ENCODE measurements around the gene ZNF157. TPM values are rescaled to one million over a fixed set of nuclear protein-coding genes. Genes with fewer than 3 reads are reported as not detected.
"Not testable (repeated sequence)": the region's sequence is repeated elsewhere in the genome, so short reads cannot be mapped to it uniquely, and the experiment has no call there.

The ZNF157 gene
- total RNA-seq, 2 experiments from 2014 or later: 0.50 to 0.53 TPM

DNA sequence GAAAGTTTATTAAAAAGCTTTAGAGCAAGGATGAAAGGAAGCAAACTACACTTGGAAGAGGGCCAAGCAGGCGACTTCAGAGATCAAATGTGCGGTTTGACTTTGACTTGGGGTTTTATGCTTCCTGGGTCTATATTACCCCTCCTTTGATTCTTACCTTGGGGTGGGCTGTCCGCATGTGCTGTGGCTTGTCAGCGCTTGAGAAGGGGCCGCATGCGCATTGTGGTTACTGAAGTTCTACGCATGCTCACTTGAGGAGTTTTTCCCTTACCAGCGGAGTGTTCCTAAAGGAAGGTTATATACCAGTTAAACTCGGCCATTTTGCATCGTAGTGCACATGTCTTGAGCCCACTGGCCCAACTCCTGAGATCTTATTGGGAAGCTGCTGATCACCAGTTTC is 9.9 kb downstream of the ZNF157 start:
- H3K27ac Mint-ChIP-seq: peak overlapping the region; percentile 64
- H3K9me3 Mint-ChIP-seq: no peaks in the 10 kb centered on the region
- no peaks in the 10 kb centered on the region for H3K36me3 Mint-ChIP-seq
- POLR2A ChIA-PET: no interaction called here
- H3K4me1 Mint-ChIP-seq (ENCODE audit: low read depth): peaks cover 7% of the 10 kb centered on the region
- DNase-seq: peak; percentile 66
- H3K27me3 Mint-ChIP-seq: no peaks in the 10 kb centered on the region
- CTCF ChIA-PET: interaction anchor here (0.7 kb wide), 1 partner anchor 349 kb away, joined by 3 read pairs; no protein-coding TSS in a partner anchor
- peak overlapping the region; percentile 57 for H3K4me3 Mint-ChIP-seq
- intact Hi-C loops (cut with micrococcal nuclease): loop anchor here (2.0 to 10.0 kb wide), 5 partner anchors 13 to 163 kb away; partner anchors contain the start of gene ZNF41

DNA sequence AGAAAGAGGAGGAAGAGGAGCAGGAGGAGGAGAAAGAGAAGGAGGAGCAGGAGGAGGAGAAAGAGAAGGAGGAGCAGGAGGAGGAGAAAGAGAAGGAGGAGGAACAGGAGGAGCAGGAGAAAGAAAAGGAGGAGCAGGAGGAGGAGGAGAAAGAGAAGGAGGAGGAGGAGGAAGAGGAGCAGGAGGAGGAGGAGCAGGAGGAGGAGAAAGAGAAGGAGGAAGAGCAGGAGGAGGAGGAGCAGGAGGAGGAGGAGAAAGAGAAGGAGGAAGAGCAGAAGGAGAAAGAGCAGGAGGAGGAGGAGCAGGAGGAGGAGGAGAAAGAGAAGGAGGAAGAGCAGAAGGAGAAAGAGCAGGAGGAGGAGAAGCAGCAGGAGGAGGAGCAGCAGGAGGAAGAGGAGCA is 10.5 kb downstream of the ZNF157 start:
- peak overlapping the region; percentile 12 for H3K4me3 Mint-ChIP-seq
- H3K4me1 Mint-ChIP-seq (ENCODE audit: low read depth); H3K36me3 Mint-ChIP-seq; H3K27me3 Mint-ChIP-seq; H3K27ac Mint-ChIP-seq; H3K9me3 Mint-ChIP-seq; POLR2A ChIA-PET; DNase-seq: not testable (repeated sequence)
- intact Hi-C loops (cut with micrococcal nuclease): loop anchor here (2.0 to 10.0 kb wide), 5 partner anchors 14 to 164 kb away; partner anchors contain the start of gene ZNF41
- CTCF ChIA-PET: interaction anchor here (0.7 kb wide), 1 partner anchor 350 kb away, joined by 3 read pairs; no protein-coding TSS in a partner anchor

DNA sequence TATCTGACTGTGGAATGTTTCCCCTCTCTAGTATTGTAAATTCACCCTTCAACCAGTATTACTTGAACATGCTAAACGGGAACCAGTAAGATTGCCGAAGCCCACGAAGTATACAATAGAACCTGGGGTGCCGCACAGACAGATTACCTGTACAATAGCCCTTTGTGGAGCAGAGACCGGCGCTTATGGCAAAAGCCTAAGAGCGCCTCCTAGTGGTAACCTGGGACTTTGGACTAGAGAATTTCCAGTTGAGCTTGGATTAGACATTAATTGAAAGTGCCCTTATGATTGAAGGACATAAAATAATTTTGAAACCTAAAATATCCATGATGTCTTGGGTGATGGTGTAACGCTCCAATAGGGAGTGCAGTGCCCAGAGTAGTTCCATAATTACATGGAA is 14.1 kb downstream of the ZNF157 start:
- CTCF ChIA-PET: interaction anchor here (0.6 to 3.2 kb wide), 23 partner anchors 9 to 503 kb away, joined by 3 to 23 read pairs (median 4); partner anchors contain the start of gene USP11
- Mint-ChIP-seq H3K4me1 (ENCODE audit: low read depth) (peaks cover 7% of the 10 kb centered on the region), H3K4me3 (no peak overlapping the region), H3K36me3 (no peaks in the 10 kb centered on the region), H3K27ac (no peak overlapping the region), H3K9me3 (no peaks in the 10 kb centered on the region), H3K27me3 (no peaks in the 10 kb centered on the region)
- peak; percentile 73 for DNase-seq
- POLR2A ChIA-PET: interaction anchor here (1.1 to 1.4 kb wide), 2 partner anchors 11 to 188 kb away, joined by 4 read pairs; no protein-coding TSS in a partner anchor
- intact Hi-C loops (cut with micrococcal nuclease): loop anchor here (1.0 to 10.0 kb wide), 4 partner anchors 70 to 191 kb away; partner anchors contain the start of genes UBA1 and ZNF41

GRCh38 chrX:47390780-47391179 is 20.4 kb downstream of the ZNF157 start:
- intact Hi-C loops (cut with micrococcal nuclease): no loop called here
- Mint-ChIP-seq H3K27me3 (no peaks in the 10 kb centered on the region), H3K4me1 (ENCODE audit: low read depth) (peaks cover 14% of the 10 kb centered on the region), H3K4me3 (no peak overlapping the region), H3K9me3 (no peaks in the 10 kb centered on the region), H3K27ac (no peak overlapping the region), H3K36me3 (no peaks in the 10 kb centered on the region)
- ChIA-PET CTCF (no interaction called here), POLR2A (no interaction called here)
- no peak for DNase-seq

- no peak for DNase-seq
- no peaks in the 10 kb centered on the region for H3K27me3 Mint-ChIP-seq
- no peak overlapping the region for H3K27ac Mint-ChIP-seq
- CTCF ChIA-PET: no interaction called here
- no peaks in the 10 kb centered on the region for H3K4me1 Mint-ChIP-seq (ENCODE audit: low read depth)
- intact Hi-C loops (cut with micrococcal nuclease): no loop called here
- peaks cover 35% of the 10 kb centered on the region for H3K9me3 Mint-ChIP-seq
- no peak overlapping the region for H3K4me3 Mint-ChIP-seq
- POLR2A ChIA-PET: interaction anchor here (0.6 kb wide), 1 partner anchor 555 kb away, joined by 3 read pairs; no protein-coding TSS in a partner anchor
- peaks cover 34% of the 10 kb centered on the region for H3K36me3 Mint-ChIP-seq
Measured at GRCh38 chrX:47413179-47413594, 42.8 kb downstream of the ZNF157 start.

- Mint-ChIP-seq H3K36me3 (peaks cover 8% of the 10 kb centered on the region), H3K27ac (no peak overlapping the region), H3K4me1 (ENCODE audit: low read depth) (no peaks in the 10 kb centered on the region), H3K27me3 (no peaks in the 10 kb centered on the region), H3K4me3 (no peak overlapping the region), H3K9me3 (peaks cover 3% of the 10 kb centered on the region)
- CTCF ChIA-PET: no interaction called here
- intact Hi-C loops (cut with micrococcal nuclease): no loop called here
- DNase-seq: no peak
- POLR2A ChIA-PET: interaction anchor here (0.5 kb wide), 1 partner anchor 45 kb away, joined by 3 read pairs; no protein-coding TSS in a partner anchor
Measured at GRCh38 chrX:47420265-47420664, 49.9 kb downstream of the ZNF157 start.

- ChIA-PET CTCF (no interaction called here), POLR2A (no interaction called here)
- no peaks in the 10 kb centered on the region for H3K4me1 Mint-ChIP-seq (ENCODE audit: low read depth)
- H3K36me3 Mint-ChIP-seq: peaks cover 8% of the 10 kb centered on the region
- intact Hi-C loops (cut with micrococcal nuclease): no loop called here
- DNase-seq: no peak
- peaks cover 3% of the 10 kb centered on the region for H3K9me3 Mint-ChIP-seq
- H3K27me3 Mint-ChIP-seq: no peaks in the 10 kb centered on the region
- H3K27ac Mint-ChIP-seq: no peak overlapping the region
- no peak overlapping the region for H3K4me3 Mint-ChIP-seq
Measured at GRCh38 chrX:47420962-47421361, 50.6 kb downstream of the ZNF157 start.

GRCh38 chrX:47422444-47422843 is 52.1 kb downstream of the ZNF157 start:
- POLR2A ChIA-PET: no interaction called here

DNA sequence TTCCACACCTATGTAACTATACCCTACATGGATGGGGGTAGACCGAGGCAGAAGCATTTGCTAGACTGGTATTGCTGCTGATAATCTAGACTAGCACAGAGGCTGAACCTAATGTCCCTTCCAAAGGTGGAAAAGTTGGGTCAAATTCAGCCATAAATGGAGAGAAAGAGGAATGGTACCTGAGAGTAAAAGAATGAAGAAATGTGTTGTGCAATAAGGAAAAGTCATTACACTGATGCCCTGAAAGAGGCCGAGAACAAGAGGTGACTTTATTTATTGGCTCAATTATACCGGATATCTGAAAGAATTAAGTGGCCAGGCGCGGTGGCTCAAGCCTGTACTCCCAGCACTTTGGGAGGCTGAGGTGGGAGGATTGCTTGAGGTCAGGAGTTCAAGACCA is 60.5 kb downstream of the ZNF157 start:
- Mint-ChIP-seq H3K9me3 (peaks cover 3% of the 10 kb centered on the region), H3K4me3 (no peak overlapping the region), H3K27ac (no peak overlapping the region), H3K36me3 (no peaks in the 10 kb centered on the region), H3K4me1 (ENCODE audit: low read depth) (no peaks in the 10 kb centered on the region), H3K27me3 (no peaks in the 10 kb centered on the region)
- intact Hi-C loops (cut with micrococcal nuclease): no loop called here
- POLR2A ChIA-PET: no interaction called here
- CTCF ChIA-PET: no interaction called here
- DNase-seq: no peak

More at GRCh38 chrX:47422444-47422843, 52.1 kb downstream of the ZNF157 start:
- Mint-ChIP-seq H3K27ac (no peak overlapping the region), H3K36me3 (peaks cover 5% of the 10 kb centered on the region), H3K27me3 (no peaks in the 10 kb centered on the region), H3K9me3 (no peaks in the 10 kb centered on the region), H3K4me3 (no peak overlapping the region), H3K4me1 (ENCODE audit: low read depth) (no peaks in the 10 kb centered on the region)
- intact Hi-C loops (cut with micrococcal nuclease): no loop called here
- no peak for DNase-seq
- CTCF ChIA-PET: no interaction called here

- Mint-ChIP-seq H3K27me3 (no peaks in the 10 kb centered on the region), H3K4me3 (no peak overlapping the region), H3K36me3 (peaks cover 51% of the 10 kb centered on the region), H3K4me1 (ENCODE audit: low read depth) (no peaks in the 10 kb centered on the region), H3K27ac (no peak overlapping the region), H3K9me3 (peaks cover 62% of the 10 kb centered on the region)
- POLR2A ChIA-PET: no interaction called here
- intact Hi-C loops (cut with micrococcal nuclease): no loop called here
- no peak for DNase-seq
- CTCF ChIA-PET: no interaction called here
Measured at GRCh38 chrX:47446431-47446830, 76.1 kb downstream of the ZNF157 start.

- intact Hi-C loops (cut with micrococcal nuclease): no loop called here
- peaks cover 59% of the 10 kb centered on the region for H3K9me3 Mint-ChIP-seq
- H3K27ac Mint-ChIP-seq: no peak overlapping the region
- no peaks in the 10 kb centered on the region for H3K4me1 Mint-ChIP-seq (ENCODE audit: low read depth)
- no peak overlapping the region for H3K4me3 Mint-ChIP-seq
- CTCF ChIA-PET: no interaction called here
- POLR2A ChIA-PET: no interaction called here
- no peaks in the 10 kb centered on the region for H3K27me3 Mint-ChIP-seq
- no peak for DNase-seq
- H3K36me3 Mint-ChIP-seq: peaks cover 55% of the 10 kb centered on the region
Measured at GRCh38 chrX:47446971-47447370, 76.6 kb downstream of the ZNF157 start.

- no peaks in the 10 kb centered on the region for H3K27me3 Mint-ChIP-seq
- no peak for DNase-seq
- H3K9me3 Mint-ChIP-seq: peaks cover 57% of the 10 kb centered on the region
- peaks cover 62% of the 10 kb centered on the region for H3K36me3 Mint-ChIP-seq
- CTCF ChIA-PET: no interaction called here
- no peak overlapping the region for H3K4me3 Mint-ChIP-seq
- no peak overlapping the region for H3K27ac Mint-ChIP-seq
- intact Hi-C loops (cut with micrococcal nuclease): no loop called here
- POLR2A ChIA-PET: no interaction called here
- no peaks in the 10 kb centered on the region for H3K4me1 Mint-ChIP-seq (ENCODE audit: low read depth)
Measured at GRCh38 chrX:47447607-47448006, 77.2 kb downstream of the ZNF157 start.

GRCh38 chrX:47448165-47448806 is 77.9 kb downstream of the ZNF157 start:
- H3K36me3 Mint-ChIP-seq: peaks cover 67% of the 10 kb centered on the region

More at GRCh38 chrX:47448165-47448806, 77.9 kb downstream of the ZNF157 start:
- H3K4me3 Mint-ChIP-seq: no peak overlapping the region
- H3K27me3 Mint-ChIP-seq: no peaks in the 10 kb centered on the region
- H3K9me3 Mint-ChIP-seq: peaks cover 57% of the 10 kb centered on the region
- CTCF ChIA-PET: no interaction called here
- POLR2A ChIA-PET: no interaction called here
- H3K27ac Mint-ChIP-seq: no peak overlapping the region
- intact Hi-C loops (cut with micrococcal nuclease): no loop called here
- DNase-seq: no peak
- H3K4me1 Mint-ChIP-seq (ENCODE audit: low read depth): no peaks in the 10 kb centered on the region

All from activated CD4-positive, alpha-beta memory T cell treated with anti-CD3 and anti-CD28 coated beads for 36 hours (primary cell).